WTC11 (cell line): ENCODE measurements around the gene STXBP3. TPM values are rescaled to one million over a fixed set of nuclear protein-coding genes. Genes with fewer than 3 reads are reported as not detected.

Experiments used
- ATAC-seq: fragments of 200-7000 bp; cut with Tn5 transposase; 2 replicates; pipeline ENCODE4 v1.10.0; 2021; ENCODE audit warnings: mild to moderate bottlenecking, moderate library complexity
- CTCF ChIA-PET: fragments of 300-600 bp; sonication (Branson Sonifier 250); formaldehyde crosslinking; loops from one replicate; lab custom pipeline; 2021; ENCODE audit warnings: antibody characterized with exemption; lab: Charles Lee
- POLR2A ChIA-PET: fragments of 350-600 bp; sonication (Branson Sonifier 250); formaldehyde crosslinking; loops from one replicate; lab custom pipeline; 2021; ENCODE audit warnings: antibody characterized with exemption; lab: Charles Lee
- DNase-seq: peaks from one replicate; pipeline ENCODE4 v3.0.0; 2021; ENCODE audit warnings: low spot score
- H3K27ac Mint-ChIP-seq: 2 replicates; pipeline ENCODE4 v1.8.0; 2021; ENCODE audit warnings: mixed read lengths
- H3K27me3 Mint-ChIP-seq: 2 replicates; pipeline ENCODE4 v1.8.0; 2021; ENCODE audit warnings: low read depth, mild to moderate bottlenecking, moderate library complexity, mixed read lengths
- H3K36me3 Mint-ChIP-seq: 2 replicates; pipeline ENCODE4 v1.8.0; 2021; ENCODE audit warnings: mixed read lengths
- H3K4me1 Mint-ChIP-seq: 2 replicates; pipeline ENCODE4 v1.8.0; 2022; ENCODE audit warnings: mixed read lengths
- H3K4me3 Mint-ChIP-seq: 2 replicates; pipeline ENCODE4 v1.8.0; 2021; ENCODE audit warnings: mild to moderate bottlenecking, moderate library complexity, mixed read lengths
- H3K9me3 Mint-ChIP-seq: 2 replicates; pipeline ENCODE4 v1.8.0; 2021; ENCODE audit warnings: mixed read lengths
- ATF1 ChIP-seq: sonication (generic); formaldehyde crosslinking; IDR thresholded peaks from 2 replicates; pipeline ENCODE4 v1.8.1; 2023; ENCODE audit warnings: mild to moderate bottlenecking, moderate library complexity, missing genetic modification reagents
- E2F1 ChIP-seq: sonication (generic); formaldehyde crosslinking; IDR thresholded peaks from 2 replicates; pipeline ENCODE4 v1.8.0; 2022; ENCODE audit warnings: mild to moderate bottlenecking, missing genetic modification reagents
- E2F5 ChIP-seq: sonication (generic); formaldehyde crosslinking; IDR thresholded peaks from 2 replicates; pipeline ENCODE4 v1.8.1; 2022; ENCODE audit warnings: mild to moderate bottlenecking, moderate library complexity, missing genetic modification reagents
- FOXP1 ChIP-seq: sonication (generic); formaldehyde crosslinking; IDR thresholded peaks from 2 replicates; pipeline ENCODE4 v1.8.0; 2022; ENCODE audit warnings: missing genetic modification reagents, mild to moderate bottlenecking, moderate library complexity, borderline replicate concordance
- GTF2I ChIP-seq: fragments of 250-450 bp; sonication (Bioruptor Pico); conservative IDR thresholded peaks from 2 replicates; pipeline ENCODE4 v1.4.0; 2021; ENCODE audit warnings: mild to moderate bottlenecking
- HMGA2 ChIP-seq: fragments of 250-450 bp; sonication (Bioruptor Pico); IDR thresholded peaks from 2 replicates; pipeline ENCODE4 v1.4.0; 2021; ENCODE audit warnings: mild to moderate bottlenecking, moderate library complexity
- HMGXB4 ChIP-seq: sonication (generic); formaldehyde crosslinking; IDR thresholded peaks from 2 replicates; pipeline ENCODE4 v1.8.1; 2023; ENCODE audit warnings: mild to moderate bottlenecking, moderate library complexity, missing genetic modification reagents
- MXD4 ChIP-seq: fragments of 250-450 bp; sonication (Bioruptor Pico); IDR thresholded peaks from 2 replicates; pipeline ENCODE4 v1.8.0; 2021; ENCODE audit warnings: mild to moderate bottlenecking, moderate library complexity, borderline replicate concordance
- NR1H2 ChIP-seq: sonication (generic); formaldehyde crosslinking; IDR thresholded peaks from 2 replicates; pipeline ENCODE4 v1.9.0; 2021; ENCODE audit warnings: mild to moderate bottlenecking, moderate library complexity, missing genetic modification reagents
- OVOL2 ChIP-seq: fragments of 250-450 bp; sonication (Bioruptor Pico); IDR thresholded peaks from 2 replicates; pipeline ENCODE4 v1.9.0; 2021; ENCODE audit warnings: mild to moderate bottlenecking, borderline replicate concordance
- TP53 ChIP-seq: sonication (generic); formaldehyde crosslinking; IDR thresholded peaks from 2 replicates; pipeline ENCODE4 v1.8.1; 2023; ENCODE audit warnings: mild to moderate bottlenecking, missing genetic modification reagents
- ZNF138 ChIP-seq: sonication (generic); formaldehyde crosslinking; conservative IDR thresholded peaks from 2 replicates; pipeline ENCODE4 v1.8.1; 2022; ENCODE audit warnings: mild to moderate bottlenecking, moderate library complexity, missing genetic modification reagents
- ZNF512 ChIP-seq: sonication (generic); formaldehyde crosslinking; IDR thresholded peaks from 2 replicates; pipeline ENCODE4 v1.8.1; 2022; ENCODE audit warnings: missing genetic modification reagents, borderline replicate concordance
- total RNA-seq: library from RNA; stranded (reverse); gene quantifications from 3 replicates; pipeline ENCODE4 v1.2.3, GENCODE V29; 2021
- TF ChIP-seq, protein P1 (sequence below): sonication (generic); formaldehyde crosslinking; conservative IDR thresholded peaks from 2 replicates; pipeline ENCODE4 v1.8.1; 2022; ENCODE audit warnings: mild to moderate bottlenecking, missing genetic modification reagents

STXBP3 gene
- total RNA-seq, 1 experiment from 2014 or later, result 26.1 TPM

- TF ChIP-seq HMGXB4 (no peak), OVOL2 (CRISPR knock-in tag) (no peak), E2F5 (CRISPR knock-in tag) (no peak), E2F1 (CRISPR knock-in tag) (no peak), TP53 (CRISPR knock-in tag) (no peak), ZNF138 (CRISPR knock-in tag) (no peak), HMGA2 (CRISPR knock-in tag) (no peak), ZNF512 (no peak), MXD4 (no peak), GTF2I (CRISPR knock-in tag) (no peak), FOXP1 (no peak), ATF1 (CRISPR knock-in tag) (no peak)
- TF ChIP-seq, protein P1, sequence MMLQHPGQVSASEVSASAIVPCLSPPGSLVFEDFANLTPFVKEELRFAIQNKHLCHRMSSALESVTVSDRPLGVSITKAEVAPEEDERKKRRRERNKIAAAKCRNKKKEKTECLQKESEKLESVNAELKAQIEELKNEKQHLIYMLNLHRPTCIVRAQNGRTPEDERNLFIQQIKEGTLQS (CRISPR knock-in tag), result no peak
Measured at GRCh38 chr1:108856994-108857393, 110.5 kb downstream of the STXBP3 start, which contains the start of gene AKNAD1 (continued).

DNA sequence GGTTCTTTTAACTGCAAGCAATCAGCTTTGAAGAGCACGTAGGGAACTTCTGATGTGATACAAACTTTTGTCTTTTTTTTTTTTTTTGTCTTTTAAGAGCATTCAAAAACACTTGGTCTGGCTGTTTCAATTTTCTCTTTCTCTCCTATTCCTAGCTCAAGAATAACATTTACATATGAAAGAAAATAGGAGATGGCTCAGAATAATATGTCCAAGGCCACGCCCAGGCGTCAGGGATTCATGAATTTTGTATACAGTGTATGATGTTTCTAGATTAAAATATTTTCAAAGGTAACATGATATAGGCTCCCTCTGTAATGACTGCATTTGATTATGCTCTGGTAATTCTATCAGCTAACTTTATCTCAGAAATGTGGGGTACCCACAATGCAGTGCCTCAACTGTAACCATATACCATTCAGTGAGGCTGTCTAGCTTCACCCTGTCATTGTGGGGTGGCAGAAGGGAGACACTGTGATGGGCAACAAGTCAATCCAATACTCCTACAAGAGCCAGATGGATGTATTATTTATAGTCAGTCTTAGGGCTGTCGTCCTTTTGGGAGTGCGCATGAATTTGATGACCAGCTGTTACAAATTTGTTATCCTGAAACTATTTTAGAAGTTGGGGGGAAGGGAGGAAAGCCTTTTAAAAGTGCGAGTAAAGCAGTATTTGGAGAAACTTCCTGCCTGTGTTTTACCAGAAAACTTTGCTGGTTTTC is 111.9 kb downstream of the STXBP3 start:
- Mint-ChIP-seq H3K27me3 (no peaks in the 10 kb centered on the region), H3K4me1 (no peaks in the 10 kb centered on the region), H3K36me3 (no peaks in the 10 kb centered on the region), H3K9me3 (no peaks in the 10 kb centered on the region), H3K4me3 (no peak overlapping the region)
- no peak for DNase-seq
- ChIA-PET POLR2A (no interaction called here), CTCF (no interaction called here)
- no peak for TF ChIP-seq OVOL2 (CRISPR knock-in tag)
- no peak for TF ChIP-seq TP53 (CRISPR knock-in tag)
- TF ChIP-seq NR1H2 (CRISPR knock-in tag), result no peak
- TF ChIP-seq, all 79 proteins: peak for 0
- no peak for ATAC-seq
- no peak overlapping the region for H3K27ac Mint-ChIP-seq

Other genes starting within 250 kb of the STXBP3 start
- 43.1 to 65.7 TPM (median 45.0 TPM) in 3 replicates for gene EEIG2, start 186.6 kb upstream of the STXBP3 start, total RNA-seq
- gene HENMT1, start 85.6 kb upstream of the STXBP3 start, total RNA-seq, result 4.6 to 5.3 TPM (median 4.7 TPM) in 3 replicates
- gene PRPF38B, start 54.4 kb upstream of the STXBP3 start, total RNA-seq, result 42.8 to 50.5 TPM (median 43.0 TPM) in 3 replicates
- 0.28 to 0.71 TPM (median 0.50 TPM) in 3 replicates for gene FNDC7, start 33.8 kb upstream of the STXBP3 start, total RNA-seq
- not detected in 3 replicates for gene AKNAD1, start 110.4 kb downstream of the STXBP3 start, total RNA-seq
- 18.4 to 23.7 TPM (median 22.6 TPM) in 3 replicates for gene GPSM2, start 130.3 kb downstream of the STXBP3 start, total RNA-seq
- gene CLCC1, start 216.8 kb downstream of the STXBP3 start, total RNA-seq, result 25.1 to 27.4 TPM (median 25.7 TPM) in 3 replicates